Skin of body (tissue), 2 donors: ENCODE measurements around the gene C14orf180. TPM values are rescaled to one million over a fixed set of nuclear protein-coding genes. Genes with fewer than 3 reads are reported as not detected.
"Not testable (repeated sequence)": the region's sequence is repeated elsewhere in the genome, so short reads cannot be mapped to it uniquely, and the experiment has no call there.

Experiments used
- DNase-seq: peaks from one replicate; lab custom pipeline; 2025; lab: John Stamatoyannopoulos, UW
- total RNA-seq: library from RNA; depleted of rRNA; stranded (reverse); fragments of >200 nt; gene quantifications from one replicate; pipeline ENCODE4 v1.2.3, GENCODE V29; 2014

Gene C14orf180
- total RNA-seq, 1 donor from 2014 or later = 6.8 TPM

GRCh38 chr14:104577426-104577825 is 2.1 kb upstream of the C14orf180 start:
- DNase-seq = no peak

- no peak for DNase-seq
These were observed 1.7 kb upstream of the C14orf180 start for GRCh38 chr14:104577847-104578301.

- DNase-seq = no peak
These were observed 1.2 kb upstream of the C14orf180 start for GRCh38 chr14:104578321-104578720.

DNA sequence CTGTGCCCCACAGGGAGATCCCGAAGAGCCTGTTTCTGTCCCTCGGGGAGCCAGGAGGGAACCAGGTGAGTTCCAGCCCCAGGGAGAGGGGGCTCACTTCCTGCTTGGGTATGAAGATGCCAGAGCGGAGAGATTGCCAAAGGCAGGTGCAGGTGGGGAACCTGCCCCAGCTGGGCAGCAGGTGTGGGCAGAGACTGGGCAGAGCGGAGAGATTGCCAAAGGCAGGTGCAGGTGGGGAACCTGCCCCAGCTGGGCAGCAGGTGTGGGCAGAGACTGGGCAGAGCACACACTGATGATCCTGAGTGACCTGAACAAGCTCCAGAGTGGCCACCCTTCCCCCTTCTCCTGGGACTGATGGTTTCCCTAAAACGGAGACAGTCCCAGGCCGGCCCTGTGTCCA is 375 bp downstream of the C14orf180 start:
- not testable (repeated sequence) for DNase-seq

DNA sequence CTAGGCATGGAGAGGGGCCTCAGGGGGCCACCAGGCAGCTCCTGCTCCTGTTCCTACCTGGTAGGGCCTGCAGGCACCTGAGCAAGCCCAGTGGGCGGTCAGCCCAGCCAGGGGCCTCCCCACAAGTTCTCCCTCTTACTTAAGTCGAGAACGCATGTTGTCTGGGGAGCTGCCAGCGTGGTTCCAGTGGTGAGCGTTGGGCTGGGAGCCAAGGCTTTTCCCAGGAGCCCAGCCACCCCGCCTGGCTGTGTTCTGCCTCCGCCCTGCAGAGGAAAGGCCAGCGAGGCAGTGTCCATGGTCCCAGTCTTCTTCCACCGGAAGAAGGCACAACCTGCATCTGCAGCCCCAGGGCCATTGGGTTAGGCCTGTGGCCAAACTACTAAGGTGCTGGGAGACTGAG is 1.4 kb downstream of the C14orf180 start:
- DNase-seq = no peak

- no peak for DNase-seq
These were observed 2.0 kb downstream of the C14orf180 start for GRCh38 chr14:104581521-104581920.

DNA sequence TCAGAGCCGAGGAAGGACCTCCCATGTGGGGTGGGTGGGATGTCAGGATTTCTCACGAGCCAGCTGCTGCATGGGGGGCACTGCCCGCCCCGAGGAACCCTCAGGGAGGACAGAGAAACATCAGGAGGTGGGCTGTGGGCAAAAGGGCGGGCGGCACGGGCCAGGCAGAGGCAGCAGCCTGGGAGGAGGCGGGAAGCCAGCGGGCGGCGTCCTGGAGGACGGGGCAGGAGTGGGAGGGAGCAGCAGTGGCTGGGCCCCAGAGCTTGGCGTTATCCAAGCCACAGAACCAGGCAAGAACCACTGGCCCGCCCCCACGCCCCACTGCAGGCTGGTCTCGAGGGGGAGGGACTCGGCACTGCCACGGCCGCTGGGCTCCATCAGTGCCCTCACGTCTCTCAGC is 2.4 kb downstream of the C14orf180 start:
- no peak for DNase-seq

- DNase-seq = no peak
These were observed 3.1 kb downstream of the C14orf180 start for GRCh38 chr14:104582662-104583061.

DNA sequence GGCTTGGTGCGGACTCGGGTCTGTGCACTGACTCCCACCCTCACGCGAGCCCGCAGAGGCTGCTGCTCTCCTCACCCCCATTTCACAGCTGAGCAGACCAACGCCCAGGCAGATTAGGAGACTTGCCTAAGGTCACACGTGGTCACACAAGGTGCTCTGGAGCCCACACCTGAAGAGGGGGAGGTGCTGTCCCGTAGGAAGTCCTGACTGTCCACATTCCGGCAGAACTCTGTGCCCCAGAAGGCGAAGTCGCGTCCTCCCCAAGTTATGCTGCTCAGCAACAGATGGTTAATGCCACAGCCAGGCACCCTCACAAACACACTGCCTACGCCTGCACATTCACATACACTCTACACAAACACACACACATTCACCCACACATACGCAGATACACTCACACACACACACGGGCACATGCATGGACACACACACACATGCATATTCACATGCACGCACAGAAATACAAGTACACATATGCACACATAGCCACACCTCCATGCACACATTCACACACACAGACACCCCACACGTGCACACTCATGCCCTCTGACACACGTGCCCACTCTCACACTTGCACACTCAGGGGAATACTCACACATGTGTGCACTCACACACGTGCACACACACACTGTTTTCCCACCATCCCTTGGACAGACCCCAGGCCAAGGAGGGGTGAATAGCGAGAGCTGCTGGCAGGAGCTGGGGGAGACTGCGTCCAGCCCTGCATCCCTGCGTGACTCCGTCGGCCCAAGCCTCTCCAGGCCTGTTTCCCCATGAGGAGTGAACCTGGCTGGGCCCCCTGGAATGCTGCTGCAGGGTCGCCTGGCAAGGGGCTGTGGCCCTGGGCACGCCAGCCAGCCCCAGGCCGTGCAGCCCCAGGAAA is 4.1 kb downstream of the C14orf180 start:
- DNase-seq = no peak

DNA sequence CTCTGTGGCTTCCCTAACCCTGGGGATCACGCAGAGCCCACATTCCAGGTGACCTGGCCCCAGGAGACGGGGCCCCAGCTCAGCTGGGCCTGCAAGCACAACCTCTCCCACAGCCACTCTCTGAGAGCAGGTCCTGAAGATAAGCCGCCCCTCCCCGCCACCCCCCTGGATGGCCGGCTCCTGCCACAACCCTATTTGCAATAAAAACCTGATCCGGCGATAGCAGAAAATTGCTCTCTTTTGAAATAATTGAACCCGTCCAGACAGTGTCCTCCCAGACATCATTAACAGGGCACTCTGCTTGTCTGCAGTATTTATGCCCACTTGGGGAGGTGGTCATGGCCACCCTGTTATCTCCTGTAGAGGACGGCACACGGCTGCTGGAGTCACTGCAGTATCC is 5.0 kb downstream of the C14orf180 start:
- no peak for DNase-seq

- no peak for DNase-seq
These were observed 6.6 kb downstream of the C14orf180 start for GRCh38 chr14:104585966-104586697.

DNA sequence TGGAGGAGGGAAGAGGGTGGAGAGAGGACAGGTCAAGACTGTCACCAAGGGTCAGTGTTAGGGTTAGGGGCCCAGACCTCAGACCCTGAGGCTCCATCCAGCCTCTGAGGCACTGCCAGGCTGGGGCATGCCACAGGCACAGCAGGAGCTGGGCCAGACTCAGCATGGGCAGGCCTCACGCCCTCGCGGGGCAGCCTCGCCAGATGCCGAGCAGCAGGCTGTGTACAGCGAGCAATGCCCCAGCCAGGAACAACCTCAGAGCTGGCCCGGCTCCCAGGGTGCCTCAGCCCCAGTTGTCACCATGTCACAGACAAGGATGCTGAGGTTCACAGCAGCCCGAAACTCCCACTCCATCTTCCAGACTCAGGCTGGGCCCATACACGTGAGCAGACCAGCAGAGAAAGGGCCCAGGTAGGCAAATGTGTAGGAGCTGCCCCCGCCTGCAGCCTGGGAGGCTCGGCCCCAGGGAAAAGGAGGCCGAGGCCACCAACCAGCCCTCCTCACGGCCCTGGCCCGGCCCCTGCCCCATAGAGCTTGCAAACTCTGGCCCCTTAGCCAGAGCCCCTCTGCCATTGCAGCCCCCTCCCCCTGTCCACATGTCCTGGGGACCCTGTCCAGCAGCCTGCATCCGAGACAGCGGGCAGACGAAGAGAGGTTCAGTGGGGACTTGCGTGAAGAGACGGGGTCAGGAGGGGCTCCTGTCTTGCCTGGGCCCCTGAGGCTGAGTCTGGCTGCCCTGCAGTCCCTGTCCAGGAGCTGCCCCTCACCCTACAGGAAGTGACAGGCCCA is 7.5 kb downstream of the C14orf180 start:
- DNase-seq = no peak

DNA sequence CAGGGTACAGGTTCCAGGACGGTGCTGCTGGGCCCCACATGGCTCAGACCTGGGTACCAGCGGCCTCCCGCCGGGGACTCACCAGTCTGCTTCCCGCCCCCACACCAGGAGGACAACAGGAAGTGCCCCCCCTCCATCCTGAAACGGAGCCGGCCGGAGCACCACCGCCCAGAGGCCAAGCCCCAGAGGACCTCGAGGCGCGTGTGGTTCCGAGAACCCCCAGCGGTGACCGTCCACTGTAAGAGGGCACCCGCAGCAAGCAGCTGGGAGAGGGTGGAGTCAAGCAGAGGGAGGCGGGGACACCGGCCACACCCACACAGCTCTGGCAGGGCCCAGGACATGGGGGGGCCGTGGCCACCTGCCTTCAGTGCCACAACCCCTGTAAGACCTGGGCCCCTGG is 8.1 kb downstream of the C14orf180 start:
- no peak for DNase-seq

- DNase-seq = no peak
These were observed 8.7 kb downstream of the C14orf180 start for GRCh38 chr14:104588066-104588857.

DNA sequence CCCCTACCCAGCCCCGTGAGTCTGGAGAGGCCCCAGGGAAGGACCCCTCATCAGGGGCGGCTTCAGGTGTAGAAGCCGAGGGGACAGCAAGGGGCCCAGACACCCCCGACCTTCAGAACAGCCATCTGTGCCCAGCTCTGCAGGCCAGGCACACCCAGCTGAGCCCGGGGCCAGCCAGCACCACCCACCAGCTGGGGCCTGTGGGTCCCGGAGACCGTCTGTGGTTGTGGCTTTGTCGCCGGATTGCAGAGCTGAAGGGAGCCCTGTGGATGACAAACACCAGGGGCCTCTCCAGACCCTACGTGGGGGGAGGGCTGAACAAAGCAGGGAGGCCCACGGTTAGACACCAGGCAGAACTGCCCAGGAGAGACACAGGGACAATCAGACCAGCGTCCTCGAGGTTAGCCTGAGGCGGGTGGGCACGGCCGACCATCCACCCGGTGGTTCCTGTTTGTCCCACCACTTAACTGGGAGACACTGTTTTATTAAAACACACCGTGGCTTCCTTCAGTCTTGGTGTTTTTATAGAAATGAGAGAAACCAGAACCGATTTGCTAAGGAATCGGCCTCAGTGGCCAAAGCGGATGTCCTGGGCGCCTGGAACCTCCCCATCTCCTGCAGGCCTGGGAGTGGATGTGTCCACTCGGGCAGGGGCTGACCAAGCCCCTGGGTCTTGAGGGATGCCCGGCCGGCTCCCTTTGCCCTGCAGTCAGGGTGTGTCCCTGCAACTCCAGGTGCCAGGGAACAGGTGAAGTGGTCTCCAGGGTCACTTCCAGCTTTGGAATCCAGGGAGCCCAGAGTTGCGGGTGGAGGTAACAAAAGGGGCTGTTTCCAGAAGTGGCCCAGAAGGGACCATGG is 10.0 kb downstream of the C14orf180 start:
- no peak for DNase-seq

DNA sequence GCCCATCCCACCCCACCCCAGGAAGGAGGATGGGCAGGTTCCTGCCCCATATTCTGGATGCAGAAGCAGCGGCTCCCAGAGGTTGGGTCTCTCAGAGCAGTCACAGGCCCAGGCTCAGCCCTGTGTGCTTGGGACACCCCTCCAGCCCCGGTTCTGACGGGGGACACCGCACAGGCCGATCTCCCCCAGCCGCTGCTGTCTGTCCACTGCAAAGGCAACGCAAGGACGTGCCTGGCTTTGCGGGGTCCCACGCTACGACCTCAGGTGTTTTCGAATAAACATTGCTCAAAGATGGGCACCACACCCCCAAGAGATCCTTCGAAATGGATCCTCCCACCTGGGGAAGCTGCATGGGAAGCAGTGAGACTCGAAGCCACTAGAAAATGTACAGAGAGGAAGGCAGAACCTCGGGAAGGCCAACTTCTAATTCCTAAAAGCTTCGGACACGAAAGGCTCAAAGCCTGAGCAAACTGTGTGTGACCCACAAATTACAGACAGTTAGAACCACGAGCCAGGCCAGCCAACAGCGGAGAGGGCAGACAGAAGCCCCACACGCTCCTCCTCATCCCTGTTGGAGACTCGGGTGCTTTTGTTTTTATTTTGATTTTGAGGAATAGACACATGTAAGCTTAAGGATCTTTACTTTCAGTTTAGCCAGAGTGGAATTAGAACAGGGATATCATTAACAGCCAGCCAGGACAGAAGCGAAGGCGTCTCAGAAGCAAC is 10.8 kb downstream of the C14orf180 start:
- DNase-seq = no peak

GRCh38 chr14:104591031-104591430 is 11.5 kb downstream of the C14orf180 start:
- DNase-seq = no peak

DNA sequence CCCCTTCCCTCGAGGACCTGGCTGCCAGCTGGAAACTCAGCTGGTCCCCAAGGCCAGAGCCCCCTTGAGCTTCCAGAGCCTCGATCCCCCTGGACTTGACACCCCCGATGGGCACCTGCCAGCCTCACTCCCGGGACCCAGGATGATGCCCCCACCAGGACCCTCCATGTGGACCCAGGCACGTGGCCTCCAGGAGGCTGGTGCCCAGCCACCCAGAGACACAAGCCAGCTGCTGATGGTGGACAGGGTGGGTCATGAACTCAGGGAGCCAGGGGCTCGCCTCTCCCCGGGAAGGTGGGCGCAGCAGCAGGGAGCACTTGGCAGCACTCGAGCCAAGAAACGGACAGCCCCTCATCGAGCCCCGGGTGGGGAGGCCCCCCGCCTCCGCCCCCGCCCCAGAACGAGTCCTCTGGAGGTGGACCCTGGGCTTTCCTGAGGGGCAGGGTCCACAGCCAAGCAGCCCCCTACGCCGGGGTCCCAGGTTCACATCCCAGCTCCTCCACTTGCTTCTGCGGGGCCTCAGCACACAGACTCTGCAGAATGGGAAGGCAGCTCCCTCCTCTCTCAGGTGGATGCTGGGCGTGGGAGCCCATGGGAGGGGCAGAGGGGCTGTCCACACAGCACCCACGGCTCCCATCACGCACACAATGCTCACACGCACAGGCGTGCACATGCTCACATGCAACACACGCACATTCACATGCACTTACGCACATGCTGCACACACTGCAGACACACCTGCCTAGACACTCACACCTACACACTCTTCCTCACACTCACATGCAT is 12.1 kb downstream of the C14orf180 start:
- no peak for DNase-seq

DNA sequence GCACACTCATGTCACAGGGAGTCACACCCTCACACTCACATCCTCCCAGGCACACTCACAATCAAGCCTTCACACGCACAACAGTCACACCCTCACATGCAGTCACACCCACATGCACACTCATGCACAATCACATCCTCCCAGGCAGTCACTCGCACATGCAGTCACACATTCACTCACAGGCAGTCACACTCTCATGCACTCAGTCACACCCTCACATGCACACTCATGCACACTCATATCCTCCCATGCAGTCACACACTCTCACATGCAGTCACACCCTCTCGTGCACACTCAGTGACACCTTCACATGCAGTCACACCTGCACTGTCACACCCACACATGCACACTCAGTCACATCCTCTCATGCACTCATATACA is 12.7 kb downstream of the C14orf180 start:
- DNase-seq = no peak
